Measurements from ENCODE around the gene CCNJL.

- TF ChIP-seq CTCF (conservative IDR thresholded peaks at IDR 0.05) (no peak), EZH2 (IDR thresholded peaks at IDR 0.05; ENCODE audit: low read depth) (no peak)
These were observed 44.4 kb upstream of the CCNJL start for GRCh38 chr5:160356550-160357347.

All from PC-9 (cell line).